Osteocyte (in vitro differentiated cells): ENCODE measurements around the gene PODN. TPM values are rescaled to one million over a fixed set of nuclear protein-coding genes. Genes with fewer than 3 reads are reported as not detected.

Experiments used
- DNase-seq: peaks from one replicate; pipeline ENCODE4 v3.0.0; 2021; ENCODE audit warnings: mixed read lengths; ENCODE audit not compliant: unreplicated experiment; ENCODE audit errors: extremely low spot score
- H3K27ac Mint-ChIP-seq: one replicate; pipeline ENCODE4 v1.8.0; 2021; ENCODE audit warnings: mild to moderate bottlenecking, mixed read lengths; ENCODE audit not compliant: unreplicated experiment
- H3K27me3 Mint-ChIP-seq: one replicate; pipeline ENCODE4 v1.8.0; 2021; ENCODE audit warnings: mixed read lengths; ENCODE audit not compliant: unreplicated experiment
- H3K36me3 Mint-ChIP-seq: one replicate; pipeline ENCODE4 v1.8.0; 2021; ENCODE audit warnings: mixed read lengths; ENCODE audit not compliant: unreplicated experiment
- H3K4me1 Mint-ChIP-seq: one replicate; pipeline ENCODE4 v1.8.0; 2021; ENCODE audit warnings: mixed read lengths; ENCODE audit not compliant: unreplicated experiment
- H3K4me3 Mint-ChIP-seq: one replicate; pipeline ENCODE4 v1.8.0; 2021; ENCODE audit warnings: mild to moderate bottlenecking, moderate library complexity, mixed read lengths; ENCODE audit not compliant: unreplicated experiment
- H3K9me3 Mint-ChIP-seq: one replicate; pipeline ENCODE4 v1.8.0; 2021; ENCODE audit warnings: mixed read lengths; ENCODE audit not compliant: unreplicated experiment
- CTCF ChIP-seq: fragments of 200-600 bp; sonication (generic); IDR thresholded peaks from 2 replicates; pipeline ENCODE4 v1.5.0; 2021; ENCODE audit warnings: antibody characterized with exemption, mild to moderate bottlenecking, moderate library complexity
- total RNA-seq: library from RNA; stranded (reverse); gene quantifications from 2 replicates; pipeline ENCODE4 v1.2.1, GENCODE V29; 2021

PODN gene
- total RNA-seq, 1 donor from 2014 or later = 6.6 TPM

- Mint-ChIP-seq H3K27ac (no peak overlapping the region), H3K4me3 (no peak overlapping the region), H3K9me3 (peaks cover 8% of the 10 kb centered on the region), H3K27me3 (no peaks in the 10 kb centered on the region), H3K4me1 (peaks cover 21% of the 10 kb centered on the region), H3K36me3 (no peaks in the 10 kb centered on the region)
- no peak for TF ChIP-seq CTCF
- DNase-seq = no peak
Measured at GRCh38 chr1:53133261-53134041, 71.4 kb downstream of the PODN start.

- H3K4me1 Mint-ChIP-seq = peaks cover 21% of the 10 kb centered on the region
- H3K9me3 Mint-ChIP-seq = peaks cover 8% of the 10 kb centered on the region
- no peak overlapping the region for H3K27ac Mint-ChIP-seq
- no peak overlapping the region for H3K4me3 Mint-ChIP-seq
- TF ChIP-seq CTCF = no peak
- H3K27me3 Mint-ChIP-seq = no peaks in the 10 kb centered on the region
- no peaks in the 10 kb centered on the region for H3K36me3 Mint-ChIP-seq
- DNase-seq = no peak
Measured at GRCh38 chr1:53134042-53134485, 72.1 kb downstream of the PODN start.

Other genes with a start within 250 kb of the PODN start
- gene ZYG11A, start 219.5 kb upstream of the PODN start, total RNA-seq = 0.21 and 0.30 TPM in 2 replicates
- gene ECHDC2, start 140.5 kb upstream of the PODN start, total RNA-seq = 24.2 and 30.6 TPM in 2 replicates
- gene SCP2, start 134.9 kb upstream of the PODN start, total RNA-seq = 84.2 and 102 TPM in 2 replicates
- not detected in 2 replicates for gene SLC1A7, start 80.4 kb downstream of the PODN start, total RNA-seq
- 15.6 and 16.6 TPM in 2 replicates for gene CPT2, start 134.6 kb downstream of the PODN start, total RNA-seq
- 52.6 and 59.8 TPM in 2 replicates for gene CZIB, start 158.4 kb downstream of the PODN start, total RNA-seq
- 34.5 and 37.7 TPM in 2 replicates for gene MAGOH, start 176.3 kb downstream of the PODN start, total RNA-seq